Lower lobe of right lung (tissue), 2 donors: ENCODE measurements around the gene PTPRM. TPM values are rescaled to one million over a fixed set of nuclear protein-coding genes. Genes with fewer than 3 reads are reported as not detected.

Experiments used
- ATAC-seq, 2 donors: fragments of 200-7000 bp; cut with Tn5 transposase; one replicate each; pipeline ENCODE4 v1.9.1; 2020 to 2022; ENCODE audit warnings: mild to moderate bottlenecking in 2 of 2, moderate library complexity in 2 of 2
- DNase-seq: peaks from one replicate; pipeline ENCODE4 v3.0.0-alpha.2; 2020
- H3K27ac ChIP-seq: fragments of 200-600 bp; one replicate; pipeline ENCODE4 v1.8.0; 2022
- H3K27me3 ChIP-seq: fragments of 200-600 bp; one replicate; pipeline ENCODE4 v1.8.0; 2022; ENCODE audit warnings: low read depth
- H3K36me3 ChIP-seq: fragments of 200-600 bp; one replicate; pipeline ENCODE4 v1.8.0; 2022; ENCODE audit warnings: mild to moderate bottlenecking
- H3K4me1 ChIP-seq: fragments of 200-600 bp; one replicate; pipeline ENCODE4 v1.8.0; 2022
- H3K4me3 ChIP-seq: fragments of 200-600 bp; one replicate; pipeline ENCODE4 v1.8.0; 2022; ENCODE audit warnings: mild to moderate bottlenecking
- H3K9me3 ChIP-seq: fragments of 200-600 bp; one replicate; pipeline ENCODE4 v1.8.0; 2022
- CTCF ChIP-seq: fragments of 200-600 bp; IDR thresholded peaks from one replicate; pipeline ENCODE4 v1.8.0; 2022; ENCODE audit warnings: antibody characterized with exemption, mild to moderate bottlenecking
- intact Hi-C: fragments of 100-400 bp; cut with DNase I; formaldehyde crosslinking; loops from one replicate; pipeline ENCODE4 v1.11.0; 2022
- total RNA-seq: library from RNA; stranded (reverse); fragmentation: NEBNext Ultra II Directional; extraction: Animal tissue kit (Norgen Biotek cat#: 25700); gene quantifications from one replicate; pipeline ENCODE4 v1.2.1, GENCODE V29; 2021
- donor health status: DM: no; HTN: yes; CAD: no; lungs with severe emphysema.

Gene PTPRM
- total RNA-seq, 1 donor from 2014 or later = 85.2 TPM

- no peak for ATAC-seq
- Histone ChIP-seq H3K27me3 (no peaks in the 10 kb centered on the region), H3K4me1 (no peaks in the 10 kb centered on the region), H3K4me3 (no peak overlapping the region), H3K27ac (no peak overlapping the region), H3K9me3 (no peaks in the 10 kb centered on the region), H3K36me3 (no peaks in the 10 kb centered on the region)
- intact Hi-C loops = no loop called here
- TF ChIP-seq CTCF = no peak
- no peak for DNase-seq
Observed at GRCh38 chr18:8212896-8213780, 646.0 kb downstream of the PTPRM start.

- intact Hi-C loops = no loop called here
- ATAC-seq (no peak), DNase-seq (no peak)
- no peak for TF ChIP-seq CTCF
- Histone ChIP-seq H3K4me3 (no peak overlapping the region), H3K27ac (no peak overlapping the region), H3K9me3 (no peaks in the 10 kb centered on the region), H3K4me1 (no peaks in the 10 kb centered on the region), H3K27me3 (no peaks in the 10 kb centered on the region), H3K36me3 (no peaks in the 10 kb centered on the region)
Observed at GRCh38 chr18:8215741-8216140, 648.6 kb downstream of the PTPRM start.

- Histone ChIP-seq H3K4me3 (no peak overlapping the region), H3K27ac (no peak overlapping the region), H3K9me3 (no peaks in the 10 kb centered on the region), H3K36me3 (no peaks in the 10 kb centered on the region), H3K27me3 (no peaks in the 10 kb centered on the region), H3K4me1 (no peaks in the 10 kb centered on the region)
- intact Hi-C loops = no loop called here
- ATAC-seq = no peak
- no peak for DNase-seq
- no peak for TF ChIP-seq CTCF
Observed at GRCh38 chr18:8217051-8217564, 650.0 kb downstream of the PTPRM start.

- no peak for TF ChIP-seq CTCF
- Histone ChIP-seq H3K27ac (no peak overlapping the region), H3K4me1 (no peaks in the 10 kb centered on the region), H3K36me3 (no peaks in the 10 kb centered on the region), H3K9me3 (no peaks in the 10 kb centered on the region), H3K27me3 (no peaks in the 10 kb centered on the region), H3K4me3 (no peak overlapping the region)
- no peak for DNase-seq
- no peak for ATAC-seq
- intact Hi-C loops = no loop called here
Observed at GRCh38 chr18:8218197-8218596, 651.1 kb downstream of the PTPRM start.

GRCh38 chr18:8221452-8221851 is 654.3 kb downstream of the PTPRM start:
- peaks cover 5% of the 10 kb centered on the region for H3K9me3 ChIP-seq
- ATAC-seq = no peak
- H3K27me3 ChIP-seq = no peaks in the 10 kb centered on the region
- H3K27ac ChIP-seq = no peak overlapping the region
- H3K36me3 ChIP-seq = no peaks in the 10 kb centered on the region
- H3K4me1 ChIP-seq = no peaks in the 10 kb centered on the region
- H3K4me3 ChIP-seq = no peak overlapping the region
- DNase-seq = no peak
- no peak for TF ChIP-seq CTCF
- intact Hi-C loops = no loop called here
